TTC549 (cell line): ENCODE measurements around the gene SLC12A5.

Experiments used
- FAIRE-seq: peaks from 2 replicates; lab custom pipeline; 2012; peaks lifted over from hg19 to GRCh38; lab: Jason Lieb, UNC

SLC12A5 gene

GRCh38 chr20:46006964-46007363 lies 22.1 kb upstream of the SLC12A5 start:
- FAIRE-seq, result no peak

DNA sequence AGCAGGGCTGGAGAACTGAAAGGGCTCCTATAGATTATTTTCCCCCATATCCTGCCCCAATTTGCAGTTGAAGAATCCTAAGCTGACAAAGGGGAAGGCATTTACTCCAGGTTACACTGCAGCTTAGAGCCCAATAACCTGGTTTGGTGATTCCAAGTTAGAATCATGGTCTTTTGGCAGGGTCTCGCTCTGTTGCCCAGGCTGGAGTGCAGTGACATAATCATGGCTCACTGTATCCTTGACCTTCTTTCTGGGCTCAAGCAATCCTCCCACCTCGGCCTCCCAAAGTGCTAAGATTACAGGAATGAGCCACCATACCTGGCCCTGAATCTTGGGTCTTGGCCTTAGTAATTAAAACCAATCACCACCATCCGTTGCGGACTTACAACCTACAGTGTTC lies 21.3 kb upstream of the SLC12A5 start:
- no peak for FAIRE-seq

DNA sequence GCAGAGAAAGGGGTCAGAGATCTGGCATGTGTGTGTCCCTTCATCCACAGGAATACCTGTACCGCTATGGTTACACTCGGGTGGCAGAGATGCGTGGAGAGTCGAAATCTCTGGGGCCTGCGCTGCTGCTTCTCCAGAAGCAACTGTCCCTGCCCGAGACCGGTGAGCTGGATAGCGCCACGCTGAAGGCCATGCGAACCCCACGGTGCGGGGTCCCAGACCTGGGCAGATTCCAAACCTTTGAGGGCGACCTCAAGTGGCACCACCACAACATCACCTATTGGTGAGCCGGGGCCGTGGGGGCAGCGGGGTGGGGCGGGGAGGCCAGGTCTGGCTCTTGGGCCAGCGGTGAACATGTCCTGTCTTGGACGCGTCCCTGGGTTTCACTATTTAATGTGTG lies 19.2 kb upstream of the SLC12A5 start:
- FAIRE-seq, result no peak

GRCh38 chr20:46010491-46011391 lies 18.3 kb upstream of the SLC12A5 start:
- no peak for FAIRE-seq

DNA sequence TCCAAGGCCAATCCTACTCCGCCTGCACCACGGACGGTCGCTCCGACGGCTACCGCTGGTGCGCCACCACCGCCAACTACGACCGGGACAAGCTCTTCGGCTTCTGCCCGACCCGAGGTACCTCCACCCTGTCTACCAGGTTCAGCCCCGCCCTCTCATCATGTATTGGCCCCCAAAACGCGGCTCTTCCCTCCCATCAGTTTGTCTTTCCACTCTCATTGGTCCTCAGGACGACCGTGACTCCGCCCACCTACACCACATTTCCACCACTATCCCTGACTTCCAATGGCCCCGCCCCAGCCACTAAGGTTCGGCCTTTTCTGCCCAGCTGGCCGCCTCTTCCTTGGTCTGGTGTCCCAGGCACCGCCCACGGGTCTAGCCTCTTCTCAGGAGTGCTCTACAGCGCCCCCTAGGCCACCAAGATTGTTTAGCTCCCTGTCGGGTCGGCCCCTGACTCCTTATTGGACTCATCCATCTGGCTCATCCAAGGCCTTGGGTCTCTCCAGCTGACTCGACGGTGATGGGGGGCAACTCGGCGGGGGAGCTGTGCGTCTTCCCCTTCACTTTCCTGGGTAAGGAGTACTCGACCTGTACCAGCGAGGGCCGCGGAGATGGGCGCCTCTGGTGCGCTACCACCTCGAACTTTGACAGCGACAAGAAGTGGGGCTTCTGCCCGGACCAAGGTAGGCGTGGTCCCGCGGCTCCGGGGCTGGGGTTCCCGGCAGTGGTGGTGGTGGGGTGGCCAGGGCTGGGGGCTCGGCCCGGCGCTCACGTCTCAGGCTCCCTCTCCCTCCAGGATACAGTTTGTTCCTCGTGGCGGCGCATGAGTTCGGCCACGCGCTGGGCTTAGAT lies 17.2 kb upstream of the SLC12A5 start:
- no peak for FAIRE-seq

GRCh38 chr20:46012921-46013320 lies 16.1 kb upstream of the SLC12A5 start:
- no peak for FAIRE-seq

DNA sequence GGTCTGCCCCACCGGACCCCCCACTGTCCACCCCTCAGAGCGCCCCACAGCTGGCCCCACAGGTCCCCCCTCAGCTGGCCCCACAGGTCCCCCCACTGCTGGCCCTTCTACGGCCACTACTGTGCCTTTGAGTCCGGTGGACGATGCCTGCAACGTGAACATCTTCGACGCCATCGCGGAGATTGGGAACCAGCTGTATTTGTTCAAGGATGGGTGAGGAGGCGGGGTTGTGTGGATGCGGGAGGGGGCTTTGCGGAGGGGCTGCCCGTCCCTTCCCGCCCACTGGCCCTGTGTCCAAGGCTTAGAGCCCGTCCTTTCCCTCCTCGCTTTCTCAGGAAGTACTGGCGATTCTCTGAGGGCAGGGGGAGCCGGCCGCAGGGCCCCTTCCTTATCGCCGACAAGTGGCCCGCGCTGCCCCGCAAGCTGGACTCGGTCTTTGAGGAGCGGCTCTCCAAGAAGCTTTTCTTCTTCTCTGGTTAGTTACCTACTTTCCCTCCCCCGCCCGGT lies 15.6 kb upstream of the SLC12A5 start:
- FAIRE-seq, result no peak

DNA sequence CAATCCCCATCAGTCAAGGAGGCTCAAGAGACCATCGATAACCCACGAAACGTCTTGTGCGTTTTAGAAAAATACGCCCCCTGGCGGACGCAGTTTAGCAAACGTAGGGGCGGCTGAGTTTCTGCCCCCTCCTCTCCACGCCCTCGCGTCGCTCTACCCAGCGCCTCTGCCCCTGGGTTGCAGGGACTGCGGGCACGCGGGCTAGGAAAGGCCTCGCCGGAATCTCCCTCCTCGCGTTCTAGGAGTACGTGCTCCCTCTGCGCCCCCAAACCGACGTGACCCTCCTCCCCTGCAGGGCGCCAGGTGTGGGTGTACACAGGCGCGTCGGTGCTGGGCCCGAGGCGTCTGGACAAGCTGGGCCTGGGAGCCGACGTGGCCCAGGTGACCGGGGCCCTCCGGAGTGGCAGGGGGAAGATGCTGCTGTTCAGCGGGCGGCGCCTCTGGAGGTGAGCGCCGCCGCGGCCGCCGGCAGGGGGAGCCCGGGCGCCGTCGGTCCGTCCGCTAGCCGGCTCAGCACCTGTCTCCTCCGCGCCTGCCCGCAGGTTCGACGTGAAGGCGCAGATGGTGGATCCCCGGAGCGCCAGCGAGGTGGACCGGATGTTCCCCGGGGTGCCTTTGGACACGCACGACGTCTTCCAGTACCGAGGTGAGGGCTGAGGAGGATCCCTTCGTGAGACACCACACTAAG lies 15.0 kb upstream of the SLC12A5 start:
- no peak for FAIRE-seq

DNA sequence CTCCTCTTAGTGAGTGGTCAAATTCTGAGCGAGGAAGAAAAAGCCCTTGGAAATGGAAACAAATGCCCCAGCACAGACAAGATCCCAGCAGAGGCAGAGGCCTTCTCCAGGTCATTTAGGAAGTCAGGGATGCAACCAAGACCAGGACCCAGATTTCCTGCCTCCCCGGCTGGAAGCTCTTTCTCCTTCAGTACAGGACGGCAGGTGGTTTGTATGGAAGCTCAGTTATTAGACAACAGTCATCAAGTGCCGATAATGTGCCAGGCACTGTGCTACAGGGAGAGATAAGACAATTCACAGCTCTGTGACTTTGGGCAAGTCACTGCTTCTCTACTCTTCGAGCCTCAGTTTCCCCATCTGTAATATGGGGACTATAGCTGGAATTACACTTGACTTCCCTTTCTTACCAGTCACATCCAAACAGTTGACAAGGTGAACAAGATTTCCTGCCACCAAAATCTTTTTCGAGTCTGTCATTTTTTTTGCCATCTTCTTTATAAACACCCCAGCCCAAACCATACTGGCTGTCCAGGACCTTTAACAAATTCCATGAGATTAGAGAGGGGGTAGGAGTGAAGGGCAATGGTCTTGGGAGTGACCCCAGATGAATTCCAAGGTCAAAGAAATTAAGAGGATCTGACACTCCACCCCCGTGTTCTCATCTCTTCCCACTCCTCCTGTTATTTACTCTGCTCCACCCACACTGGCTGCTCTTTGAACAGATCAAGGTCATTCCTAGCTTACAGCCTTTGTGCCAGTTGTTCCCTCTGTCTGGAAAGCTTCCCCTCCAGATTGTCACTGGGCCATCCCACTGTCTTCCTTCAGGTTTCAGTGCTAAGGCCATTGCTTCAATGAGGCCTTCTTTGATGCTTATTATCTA lies 14.3 kb upstream of the SLC12A5 start:
- FAIRE-seq, result no peak

- FAIRE-seq, result no peak
Measured at GRCh38 chr20:46017272-46017671, 11.7 kb upstream of the SLC12A5 start.

GRCh38 chr20:46018112-46018511 lies 10.9 kb upstream of the SLC12A5 start:
- no peak for FAIRE-seq

DNA sequence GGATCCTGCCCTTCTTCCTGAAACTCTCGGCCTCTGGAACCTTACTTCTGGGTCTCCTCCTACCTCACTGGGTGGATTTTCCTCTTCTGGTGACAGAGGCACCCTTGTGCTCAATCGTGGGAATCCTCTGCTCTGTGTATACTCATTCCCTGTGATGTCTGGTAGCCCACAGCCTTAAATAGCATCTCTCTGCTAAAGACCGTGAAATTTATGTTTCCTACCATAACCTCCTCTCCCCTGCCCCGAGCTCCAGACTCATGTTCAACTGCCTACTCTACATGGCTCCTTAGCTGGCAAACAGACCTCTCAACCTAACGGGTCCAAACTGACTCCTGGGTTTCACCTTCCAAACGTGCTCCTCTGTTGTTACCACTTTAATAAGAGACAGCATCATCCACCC lies 10.4 kb upstream of the SLC12A5 start:
- no peak for FAIRE-seq

GRCh38 chr20:46020555-46020954 lies 8.5 kb upstream of the SLC12A5 start:
- no peak for FAIRE-seq

DNA sequence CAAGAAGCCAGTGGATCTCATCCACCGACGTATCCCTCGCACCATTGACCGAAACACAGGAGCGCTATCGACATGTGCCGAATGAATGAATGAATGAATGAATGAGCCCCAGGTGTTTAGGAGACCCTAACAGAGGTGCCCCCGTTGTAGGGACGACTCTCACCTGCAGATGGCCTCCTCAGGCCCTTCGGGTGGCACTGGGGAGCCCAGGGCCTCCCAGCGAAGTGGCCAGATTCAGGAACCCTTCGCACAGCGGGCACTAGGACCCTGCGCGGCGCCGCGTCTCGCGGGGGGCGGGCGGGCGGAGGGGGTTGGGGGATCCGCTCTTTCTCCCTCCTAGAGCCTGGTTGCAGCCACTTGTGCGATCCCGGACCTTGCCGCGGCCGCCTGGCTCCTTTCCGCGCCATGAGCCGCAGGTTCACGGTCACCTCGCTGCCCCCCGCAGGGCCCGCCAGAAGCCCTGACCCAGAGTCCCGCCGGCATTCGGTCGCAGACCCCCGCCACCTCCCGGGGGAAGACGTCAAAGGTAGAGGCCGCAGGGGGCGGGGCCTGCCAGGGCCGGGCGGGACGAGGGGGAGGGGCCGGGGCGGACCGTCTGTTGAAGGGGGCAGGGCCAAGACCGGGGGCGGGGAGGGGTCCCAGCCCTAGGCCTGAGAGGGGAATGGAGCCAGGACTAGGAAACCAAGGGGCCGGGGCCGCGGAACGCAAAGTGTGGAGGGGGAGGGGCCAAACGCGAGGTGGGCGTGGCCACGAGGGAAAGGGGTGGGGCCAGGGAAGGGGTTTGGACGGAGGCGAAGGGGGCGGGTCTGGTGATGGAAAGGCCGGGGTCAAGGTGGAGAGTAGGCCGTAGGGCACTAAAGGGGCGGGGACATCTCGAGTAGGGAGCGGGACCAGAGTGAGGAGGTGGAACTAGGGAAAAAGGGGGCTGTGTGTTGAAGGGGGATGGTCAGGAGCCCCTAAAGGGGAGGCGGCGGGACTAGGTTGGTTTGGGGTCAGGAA lies 7.4 kb upstream of the SLC12A5 start:
- no peak for FAIRE-seq

DNA sequence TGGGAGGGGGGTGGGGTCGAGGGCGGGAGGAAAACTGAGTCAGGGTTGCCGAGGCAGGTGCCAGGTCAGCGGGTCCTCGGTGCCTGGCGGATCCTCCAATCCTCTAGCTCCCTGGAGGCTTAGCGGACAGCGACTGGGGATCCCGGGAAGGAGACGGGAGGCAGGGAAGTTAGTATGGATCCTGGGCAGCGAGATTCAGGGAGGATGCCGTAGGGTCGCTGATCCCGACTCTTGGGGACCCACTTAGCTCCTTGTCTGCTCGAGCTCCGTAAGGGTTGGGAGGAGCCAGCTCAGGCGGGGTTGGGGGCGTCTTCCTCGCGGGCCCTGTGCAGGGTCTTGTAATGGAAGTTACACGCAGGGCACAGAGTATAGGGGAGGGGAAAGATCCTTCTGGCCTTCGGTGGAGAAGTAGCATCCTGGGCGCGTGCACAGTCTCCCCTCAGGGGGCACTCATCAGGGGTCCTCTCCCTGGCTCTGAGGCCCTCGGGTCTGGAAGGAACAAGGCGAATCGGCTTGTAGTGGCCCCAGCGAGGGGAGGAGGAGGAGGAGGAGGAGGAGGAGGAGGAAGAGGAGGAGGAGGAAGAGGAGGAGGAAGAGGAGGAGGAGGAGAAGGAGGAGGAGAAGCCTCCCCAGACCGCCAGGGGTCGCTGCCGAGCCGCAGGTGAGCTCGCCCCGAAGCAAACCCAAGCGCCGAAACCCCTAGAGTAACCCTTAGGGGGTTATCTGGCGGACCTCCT lies 6.4 kb upstream of the SLC12A5 start:
- no peak for FAIRE-seq

GRCh38 chr20:46023148-46023484 lies 5.9 kb upstream of the SLC12A5 start:
- FAIRE-seq, result no peak

GRCh38 chr20:46023999-46024398 lies 5.0 kb upstream of the SLC12A5 start:
- FAIRE-seq, result no peak

DNA sequence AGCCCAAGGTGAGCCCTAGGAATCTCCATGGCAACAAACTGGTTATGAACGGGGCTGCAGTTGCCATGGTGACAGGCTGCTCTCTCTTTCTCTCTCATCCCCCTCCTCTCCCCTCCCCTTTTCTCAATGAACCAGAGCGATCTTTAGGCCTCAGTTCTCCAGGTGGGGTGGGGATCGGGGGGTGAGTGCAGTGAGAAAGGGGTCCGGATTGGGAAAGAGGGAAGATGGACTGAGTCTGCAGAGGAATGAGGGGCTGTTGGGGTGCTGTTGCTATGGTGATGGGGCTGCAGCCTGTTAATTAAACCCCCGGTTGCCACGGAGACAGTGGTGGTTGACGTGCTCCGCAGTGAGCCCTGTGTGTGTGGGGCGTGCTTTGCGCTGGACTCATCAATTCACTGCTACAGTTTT lies 3.6 kb upstream of the SLC12A5 start:
- FAIRE-seq, result no peak

DNA sequence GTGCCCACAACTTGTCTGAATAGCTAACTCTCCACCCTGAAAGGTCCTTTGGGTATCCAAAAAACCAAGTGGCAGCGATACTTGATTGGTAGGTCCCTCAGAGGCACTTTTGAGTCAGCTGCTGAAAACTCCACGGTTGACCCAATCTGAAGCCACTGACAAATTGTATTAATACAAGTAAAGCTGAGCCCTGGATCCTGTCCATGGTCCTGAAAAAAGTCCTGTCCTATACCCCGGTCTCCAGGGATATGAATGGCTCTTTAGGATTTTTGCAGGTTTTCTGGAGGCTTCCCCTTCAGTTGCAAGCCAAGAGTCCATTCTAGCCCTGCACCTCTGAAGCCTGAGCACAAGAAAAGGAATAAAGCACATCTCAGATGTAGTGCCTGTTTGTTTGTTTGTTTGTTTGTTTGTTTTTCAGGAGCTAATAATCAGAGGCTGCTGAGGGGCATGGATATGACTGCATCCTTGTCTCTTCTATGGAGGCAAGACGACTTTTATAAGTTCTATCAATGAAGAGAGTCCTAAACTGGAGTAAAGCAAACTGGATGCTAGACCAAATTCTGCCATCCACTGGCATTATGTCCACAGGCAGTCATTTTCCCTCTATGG lies 1.7 kb upstream of the SLC12A5 start:
- no peak for FAIRE-seq
